ENCODE results near the gene HHATL. TPM values are rescaled to one million over a fixed set of nuclear protein-coding genes. Genes with fewer than 3 reads are reported as not detected.

The HHATL gene
- total RNA-seq, 2 experiments from 2014 or later = not detected

GRCh38 chr3:42653560-42654330, 48.9 kb downstream of the HHATL start, which contains the start of gene ZBTB47:
ZBTB47 (plus strand) TSS chr3:42653697; CDS start chr3:42658356, 4,659 bp downstream.
- H3K36me3 Mint-ChIP-seq (ENCODE audit: low read depth) = peaks cover 4% of the 10 kb centered on the region
- no peak for DNase-seq
- H3K27me3 Mint-ChIP-seq (ENCODE audit: low read depth) = peaks cover 2% of the 10 kb centered on the region
- peak within 1 kb of the TSS; percentile 77 for H3K4me3 Mint-ChIP-seq
- no peaks in the 10 kb centered on the region for H3K9me3 Mint-ChIP-seq (ENCODE audit: insufficient read depth)
- peak within 1 kb of the TSS; percentile 68 for H3K27ac Mint-ChIP-seq
- CTCF ChIA-PET = interaction anchor here (1.3 to 2.5 kb wide), 2 partner anchors 71 to 91 kb away, joined by 3 to 11 read pairs; no protein-coding TSS in a partner anchor
- peak; percentile 3 for ATAC-seq
- POLR2A ChIA-PET = interaction anchor here (0.6 kb wide), 1 partner anchor 11 kb away, joined by 3 read pairs; no protein-coding TSS in a partner anchor
- peaks cover 22% of the 10 kb centered on the region for H3K4me1 Mint-ChIP-seq (ENCODE audit: low read depth)

- Mint-ChIP-seq H3K27ac (no peak overlapping the region), H3K27me3 (ENCODE audit: low read depth) (peaks cover 2% of the 10 kb centered on the region), H3K36me3 (ENCODE audit: low read depth) (peaks cover 4% of the 10 kb centered on the region), H3K9me3 (ENCODE audit: insufficient read depth) (no peaks in the 10 kb centered on the region), H3K4me1 (ENCODE audit: low read depth) (peaks cover 22% of the 10 kb centered on the region), H3K4me3 (peak overlapping the region; percentile 27)
- ATAC-seq (no peak), DNase-seq (peak; percentile 18)
- ChIA-PET POLR2A (interaction anchor here (2.4 kb wide), 1 partner anchor 11 kb away, joined by 7 read pairs; no protein-coding TSS in a partner anchor), CTCF (interaction anchor here (0.9 to 2.5 kb wide), 3 partner anchors 46 to 92 kb away, joined by 3 to 11 read pairs (median 11); partner anchors contain the start of gene SEC22C)
Measured at GRCh38 chr3:42653303-42653559, 49.4 kb downstream of the HHATL start.

DNA sequence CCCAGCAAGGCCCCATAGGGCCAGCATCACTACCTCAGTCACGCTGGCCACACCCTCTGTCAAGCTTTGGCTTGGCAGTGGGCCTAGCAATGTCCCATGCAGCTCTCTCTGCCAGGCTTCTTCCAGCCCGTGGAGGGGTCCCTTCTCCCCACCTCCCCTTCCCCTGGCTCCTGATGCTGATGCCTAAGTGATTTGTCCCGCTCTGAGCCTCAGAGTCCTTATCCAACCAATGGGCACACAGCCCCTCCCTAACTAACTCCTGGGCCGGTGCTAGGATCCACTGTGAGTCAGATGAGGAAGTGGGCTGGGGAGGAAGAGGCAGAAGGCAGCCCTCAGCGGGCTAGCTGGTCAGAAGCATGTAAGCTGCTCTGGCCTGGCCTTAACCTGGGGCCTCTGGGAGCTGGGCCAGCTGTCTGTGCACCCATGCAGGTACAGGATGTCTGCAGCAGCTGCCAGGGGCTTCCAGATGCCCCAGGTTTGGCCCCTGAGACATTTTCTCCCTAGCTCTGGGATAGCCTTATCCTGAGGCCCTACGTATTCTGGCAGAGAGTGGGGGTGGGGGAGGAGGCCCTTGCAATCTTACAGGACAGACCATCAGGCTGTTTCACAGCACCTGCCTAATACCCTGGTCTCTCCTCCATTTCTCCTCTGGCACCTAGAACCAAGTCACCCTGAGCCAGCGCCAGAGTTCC, 49.8 kb downstream of the HHATL start:
- no peaks in the 10 kb centered on the region for H3K9me3 Mint-ChIP-seq (ENCODE audit: insufficient read depth)
- ChIA-PET CTCF (interaction anchor here (0.9 to 2.5 kb wide), 6 partner anchors 16 to 187 kb away, joined by 3 to 11 read pairs (median 4); partner anchors contain the start of gene SEC22C), POLR2A (interaction anchor here (2.4 kb wide), 1 partner anchor 11 kb away, joined by 7 read pairs; no protein-coding TSS in a partner anchor)
- H3K4me1 Mint-ChIP-seq (ENCODE audit: low read depth) = peaks cover 22% of the 10 kb centered on the region
- H3K36me3 Mint-ChIP-seq (ENCODE audit: low read depth) = peaks cover 7% of the 10 kb centered on the region
- DNase-seq (peak; percentile 21), ATAC-seq (peak; percentile 32)
- peak overlapping the region; percentile 18 for H3K27ac Mint-ChIP-seq
- peak overlapping the region; percentile 27 for H3K4me3 Mint-ChIP-seq
- peaks cover 2% of the 10 kb centered on the region for H3K27me3 Mint-ChIP-seq (ENCODE audit: low read depth)

DNA sequence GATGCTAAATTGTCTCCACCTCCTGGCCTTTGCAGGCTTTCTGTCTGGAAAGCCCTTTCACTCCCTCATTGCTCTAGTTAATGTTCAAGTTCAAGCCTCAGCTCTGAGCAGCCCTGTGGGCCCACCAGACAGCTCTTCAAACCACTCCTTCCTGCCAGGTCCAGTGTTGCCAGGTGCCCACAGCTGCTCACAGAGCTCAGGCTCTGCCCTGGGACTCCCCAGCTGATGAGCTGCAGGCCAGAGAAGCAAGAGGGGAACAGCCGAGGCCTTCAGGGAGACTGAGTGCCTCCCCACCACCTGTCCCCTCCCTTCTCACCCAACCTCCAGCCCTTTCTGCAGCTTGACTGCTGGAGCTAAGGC, 50.4 kb downstream of the HHATL start:
- Mint-ChIP-seq H3K4me1 (ENCODE audit: low read depth) (peaks cover 23% of the 10 kb centered on the region), H3K36me3 (ENCODE audit: low read depth) (peaks cover 9% of the 10 kb centered on the region), H3K27ac (peak overlapping the region; percentile 18), H3K4me3 (no peak overlapping the region), H3K27me3 (ENCODE audit: low read depth) (peaks cover 2% of the 10 kb centered on the region), H3K9me3 (ENCODE audit: insufficient read depth) (no peaks in the 10 kb centered on the region)
- peak; percentile 4 for ATAC-seq
- ChIA-PET POLR2A (interaction anchor here (0.6 to 2.4 kb wide), 2 partner anchors 10 to 46 kb away, joined by 4 to 7 read pairs; no protein-coding TSS in a partner anchor), CTCF (interaction anchor here (0.9 to 2.5 kb wide), 5 partner anchors 15 to 187 kb away, joined by 4 to 11 read pairs (median 4); partner anchors contain the start of gene SEC22C)
- DNase-seq = no peak

- Mint-ChIP-seq H3K4me3 (no peak overlapping the region), H3K9me3 (ENCODE audit: insufficient read depth) (no peaks in the 10 kb centered on the region), H3K36me3 (ENCODE audit: low read depth) (peaks cover 14% of the 10 kb centered on the region), H3K27ac (peak overlapping the region; percentile 51), H3K27me3 (ENCODE audit: low read depth) (peaks cover 2% of the 10 kb centered on the region), H3K4me1 (ENCODE audit: low read depth) (peaks cover 28% of the 10 kb centered on the region)
- POLR2A ChIA-PET = interaction anchor here (0.6 to 2.4 kb wide), 2 partner anchors 10 to 46 kb away, joined by 4 to 7 read pairs; no protein-coding TSS in a partner anchor
- ATAC-seq = no peak
- DNase-seq = peak; percentile 18
- CTCF ChIA-PET = interaction anchor here (0.9 to 2.5 kb wide), 5 partner anchors 15 to 188 kb away, joined by 4 to 11 read pairs (median 4); partner anchors contain the start of gene SEC22C
Measured at GRCh38 chr3:42651248-42652091, 51.1 kb downstream of the HHATL start.

DNA sequence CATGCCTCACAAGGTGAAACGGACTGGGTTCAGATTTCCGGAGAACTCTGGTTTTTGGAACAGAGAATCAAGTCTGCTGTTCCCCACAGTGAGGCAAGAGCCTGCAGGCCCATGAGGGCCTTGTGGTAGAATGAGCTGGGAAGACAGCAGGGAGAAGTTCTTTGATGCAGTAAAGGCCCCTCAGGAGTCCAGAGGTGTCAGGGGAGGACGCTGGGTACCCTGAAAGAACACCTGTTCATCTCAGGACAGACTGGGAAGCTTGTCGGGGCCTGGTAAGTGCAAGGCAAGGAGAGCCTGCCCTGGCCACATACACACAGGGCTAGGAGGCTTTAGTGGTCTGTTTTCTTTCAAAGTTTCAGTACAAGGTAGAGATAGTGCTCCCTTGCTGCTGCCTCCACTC, 52.8 kb downstream of the HHATL start:
- Mint-ChIP-seq H3K9me3 (ENCODE audit: insufficient read depth) (no peaks in the 10 kb centered on the region), H3K27ac (peak overlapping the region; percentile 36), H3K4me3 (no peak overlapping the region), H3K36me3 (ENCODE audit: low read depth) (peaks cover 23% of the 10 kb centered on the region), H3K4me1 (ENCODE audit: low read depth) (peaks cover 28% of the 10 kb centered on the region), H3K27me3 (ENCODE audit: low read depth) (peaks cover 2% of the 10 kb centered on the region)
- no peak for ATAC-seq
- ChIA-PET CTCF (interaction anchor here (0.7 kb wide), 1 partner anchor 126 kb away, joined by 3 read pairs; no protein-coding TSS in a partner anchor), POLR2A (no interaction called here)
- DNase-seq = peak; percentile 15

GRCh38 chr3:42649006-42649405, 53.6 kb downstream of the HHATL start:
- H3K27me3 Mint-ChIP-seq (ENCODE audit: low read depth) = peaks cover 2% of the 10 kb centered on the region
- DNase-seq (no peak), ATAC-seq (no peak)
- peaks cover 28% of the 10 kb centered on the region for H3K4me1 Mint-ChIP-seq (ENCODE audit: low read depth)
- POLR2A ChIA-PET = no interaction called here
- H3K4me3 Mint-ChIP-seq = no peak overlapping the region
- no peak overlapping the region for H3K27ac Mint-ChIP-seq
- CTCF ChIA-PET = interaction anchor here (1.4 to 1.5 kb wide), 2 partner anchors 12 to 13 kb away, joined by 3 read pairs; no protein-coding TSS in a partner anchor
- H3K36me3 Mint-ChIP-seq (ENCODE audit: low read depth) = peaks cover 28% of the 10 kb centered on the region
- no peaks in the 10 kb centered on the region for H3K9me3 Mint-ChIP-seq (ENCODE audit: insufficient read depth)

GRCh38 chr3:42647821-42648459, 54.7 kb downstream of the HHATL start:
- H3K27me3 Mint-ChIP-seq (ENCODE audit: low read depth) = no peaks in the 10 kb centered on the region
- ATAC-seq (no peak), DNase-seq (peak; percentile 11)
- no peak overlapping the region for H3K4me3 Mint-ChIP-seq
- ChIA-PET CTCF (interaction anchor here (1.4 to 1.5 kb wide), 3 partner anchors 12 to 96 kb away, joined by 3 to 4 read pairs (median 3); no protein-coding TSS in a partner anchor), POLR2A (no interaction called here)
- H3K4me1 Mint-ChIP-seq (ENCODE audit: low read depth) = peaks cover 17% of the 10 kb centered on the region
- H3K36me3 Mint-ChIP-seq (ENCODE audit: low read depth) = peaks cover 38% of the 10 kb centered on the region
- no peaks in the 10 kb centered on the region for H3K9me3 Mint-ChIP-seq (ENCODE audit: insufficient read depth)
- H3K27ac Mint-ChIP-seq = no peak overlapping the region

Other genes with a start within 250 kb of the HHATL start
- 1 to 10 TPM; 9.1 to 9.5 TPM for gene VIPR1, start 200.2 kb downstream of the HHATL start, total RNA-seq
- gene SEC22C, start 120.8 kb downstream of the HHATL start, total RNA-seq = 10 to 100 TPM; 49.3 to 51.4 TPM
- gene SS18L2, start 111.9 kb downstream of the HHATL start, total RNA-seq = 10 to 100 TPM; 68.6 to 68.7 TPM
- gene NKTR, start 102.1 kb downstream of the HHATL start, total RNA-seq = 10 to 100 TPM; 85.9 to 90.3 TPM
- gene ZBTB47, start 49.1 kb downstream of the HHATL start, total RNA-seq = under 1 TPM; 0.18 to 0.34 TPM
- gene KLHL40, start 17.3 kb downstream of the HHATL start, total RNA-seq = not detected
- gene CCDC13, start 70.5 kb upstream of the HHATL start, total RNA-seq = under 1 TPM in 1 of 2 experiments, not detected in 1; 0.63 TPM
- gene HIGD1A, start 101.7 kb upstream of the HHATL start, total RNA-seq = 10 to 100 TPM; 55.3 to 57.9 TPM
- 1 to 10 TPM; 2.3 to 2.8 TPM for gene ACKR2, start 106.6 kb upstream of the HHATL start, total RNA-seq
- gene CYP8B1, start 173.1 kb upstream of the HHATL start, total RNA-seq = not detected
- gene ZNF662, start 203.3 kb upstream of the HHATL start, total RNA-seq = 1 to 10 TPM; 1.2 to 1.7 TPM